HG03135 (cell line): Measurements from ENCODE around the gene PCDHGC4.

Experiments
- ATAC-seq: cut with Tn5 transposase; IDR thresholded peaks from one replicate; pipeline ENCODE4 v1.9.1; 2021; ENCODE audit warnings: mild to moderate bottlenecking, moderate library complexity; ENCODE audit not compliant: unreplicated experiment

Gene PCDHGC4

GRCh38 chr5:141489841-141490240, 5.0 kb downstream of the PCDHGC4 start:
- ATAC-seq, result no peak

- ATAC-seq, result no peak
These were observed 5.4 kb downstream of the PCDHGC4 start for GRCh38 chr5:141490271-141490670.

GRCh38 chr5:141490771-141491170, 5.9 kb downstream of the PCDHGC4 start:
- ATAC-seq, result no peak

GRCh38 chr5:141491323-141492167, 6.7 kb downstream of the PCDHGC4 start:
- ATAC-seq, result no peak

GRCh38 chr5:141492168-141492885, 7.5 kb downstream of the PCDHGC4 start:
- peak; percentile 48 for ATAC-seq

- ATAC-seq, result no peak
These were observed 8.9 kb downstream of the PCDHGC4 start for GRCh38 chr5:141493500-141494422.

- ATAC-seq, result no peak
These were observed 10.1 kb downstream of the PCDHGC4 start for GRCh38 chr5:141494761-141495452.

- ATAC-seq, result no peak
These were observed 10.6 kb downstream of the PCDHGC4 start for GRCh38 chr5:141495453-141495811.

- ATAC-seq, result no peak
These were observed 11.2 kb downstream of the PCDHGC4 start for GRCh38 chr5:141496038-141496437.

GRCh38 chr5:141501761-141502160, 16.9 kb downstream of the PCDHGC4 start:
- no peak for ATAC-seq

GRCh38 chr5:141503681-141504080, 18.9 kb downstream of the PCDHGC4 start:
- ATAC-seq, result no peak

GRCh38 chr5:141504216-141504615, 19.4 kb downstream of the PCDHGC4 start:
- no peak for ATAC-seq

GRCh38 chr5:141506381-141507155, 21.7 kb downstream of the PCDHGC4 start:
- ATAC-seq, result no peak

GRCh38 chr5:141507387-141508091, 22.7 kb downstream of the PCDHGC4 start:
- ATAC-seq, result peak; percentile 29

GRCh38 chr5:141508440-141508797, 23.6 kb downstream of the PCDHGC4 start:
- ATAC-seq, result no peak

- ATAC-seq, result no peak
These were observed 24.2 kb downstream of the PCDHGC4 start for GRCh38 chr5:141508798-141509611.

- ATAC-seq, result no peak
These were observed 25.3 kb downstream of the PCDHGC4 start for GRCh38 chr5:141510160-141510559.

GRCh38 chr5:141510850-141511601, 26.2 kb downstream of the PCDHGC4 start:
- ATAC-seq, result no peak
